K562 (cell line): ENCODE results near the gene SDK1. TPM values are rescaled to one million over a fixed set of nuclear protein-coding genes. Genes with fewer than 3 reads are reported as not detected.
A peak's percentile ranks its signal among the peaks of the same experiment; 100 is the strongest.

ENCODE experiments used
- ATAC-seq: fragments of 200-7000 bp; cut with Tn5 transposase; 3 replicates; pipeline ENCODE4 v1.9.1; 2020; ENCODE audit warnings: moderate library complexity
- BruUV-seq: library from RNA; stranded (reverse); fragments of 400-500 nt; replicated peaks from 2 replicates; lab custom pipeline; 2021; lab: Mats Ljungman, UMichigan
- CTCF ChIA-PET: fragments of 300-600 bp; formaldehyde crosslinking; extraction: SDS; loops from one replicate; lab custom pipeline; 2021; ENCODE audit warnings: low intra/inter-chr PET ratio; lab: Yijun Ruan, JAX
- POLR2A ChIA-PET: fragments of 300-600, 350-650 bp; sonication (Branson Sonifier 250); formaldehyde crosslinking; extraction: SDS; loops from one replicate; lab custom pipeline; 2021; ENCODE audit warnings: antibody characterized with exemption, inconsistent platforms; lab: Yijun Ruan, JAX
- DNase-seq, 4 experiments: peaks; one replicate each; pipeline versions ENCODE4 v3.0.0 to v3.0.0-alpha.2; 2011 to 2018; ENCODE audit warnings: low spot score in 3 of 4, mixed read lengths in 3 of 4; ENCODE audit errors: extremely low read depth in 1 of 4
- FAIRE-seq: peaks from 2 replicates; lab custom pipeline; 2011; peaks lifted over from hg19 to GRCh38; lab: Jason Lieb, UNC
- H2AFZ ChIP-seq: 2 replicates; pipeline ENCODE4 v1.6.0; 2011; ENCODE audit warnings: low read depth, low read length, control low read depth, inconsistent platforms
- H3K27ac ChIP-seq: fragments of 200-600 bp; 3 replicates; pipeline ENCODE4 v1.8.0; 2011; ENCODE audit warnings: low read depth, mild to moderate bottlenecking, control low read depth, inconsistent platforms, low read length, moderate library complexity, mixed read lengths; ENCODE audit errors: extremely low read depth
- H3K27me3 ChIP-seq, 2 experiments: fragments of 300-600 bp in 1 of 2; 2 replicates in 1 of 2; 3 replicates in 1 of 2; pipeline versions ENCODE4 v1.6.0 to v1.8.0; 2011; ENCODE audit warnings: inconsistent platforms in 2 of 2, low read length in 2 of 2, mild to moderate bottlenecking in 1 of 2, mixed read lengths in 1 of 2, moderate library complexity in 1 of 2; ENCODE audit not compliant: control insufficient read depth in 2 of 2, insufficient read depth in 2 of 2
- H3K36me3 ChIP-seq: fragments of 300-600 bp; 3 replicates; pipeline ENCODE4 v1.8.0; 2011; ENCODE audit warnings: mild to moderate bottlenecking, low read length, inconsistent platforms; ENCODE audit not compliant: control insufficient read depth, insufficient read depth
- H3K4me1 ChIP-seq, 2 experiments: fragments of 200-600 bp in 1 of 2; replicated peaks in 1 of 2; 2 replicates in 1 of 2; 3 replicates in 1 of 2; pipeline versions ENCODE4 v1.5.1 to v1.8.0; 2011; ENCODE audit warnings: inconsistent platforms in 2 of 2, low read length in 2 of 2, mild to moderate bottlenecking in 1 of 2, mixed read lengths in 1 of 2, moderate library complexity in 1 of 2; ENCODE audit not compliant: control insufficient read depth in 2 of 2, insufficient read depth in 2 of 2
- H3K4me2 ChIP-seq: 2 replicates; pipeline ENCODE4 v1.6.1; 2011; ENCODE audit warnings: low read length, control low read depth, inconsistent platforms, mixed read lengths; ENCODE audit not compliant: insufficient read depth
- H3K4me3 ChIP-seq: fragments of 200-600 bp; sonication (generic), shearing (Covaris generic); 2 replicates; pipeline ENCODE4 v1.5.1; 2016; ENCODE audit warnings: control low read depth, inconsistent platforms
- H3K79me2 ChIP-seq: fragments of 200-600 bp; 3 replicates; pipeline ENCODE4 v1.8.0; 2011; ENCODE audit warnings: low read length, inconsistent platforms; ENCODE audit not compliant: control insufficient read depth, insufficient read depth
- H3K9ac ChIP-seq, 2 experiments: 2 replicates each; pipeline versions ENCODE4 v1.6.0 to v1.6.1; 2011; ENCODE audit warnings: low read depth in 2 of 2, low read length in 2 of 2, control low read depth in 1 of 2, inconsistent platforms in 1 of 2, mild to moderate bottlenecking in 1 of 2, mixed read lengths in 1 of 2; ENCODE audit not compliant: insufficient read depth in 1 of 2
- H3K9me1 ChIP-seq: one replicate; pipeline ENCODE4 v1.6.0; 2011; ENCODE audit warnings: inconsistent platforms, mild to moderate bottlenecking, low read length, moderate library complexity; ENCODE audit not compliant: control insufficient read depth, insufficient read depth
- H3K9me3 ChIP-seq: replicated peaks from 2 replicates; pipeline ENCODE4 v1.5.1; 2011; ENCODE audit warnings: low read depth, low read length, inconsistent platforms; ENCODE audit not compliant: control insufficient read depth, insufficient read depth
- H4K20me1 ChIP-seq: replicated peaks from 2 replicates; pipeline ENCODE4 v1.6.1; 2011; ENCODE audit warnings: low read length, inconsistent platforms, mixed read lengths; ENCODE audit not compliant: control insufficient read depth, insufficient read depth
- NFIC ChIP-seq: fragments of 450-650 bp; IDR thresholded peaks from 2 replicates; pipeline ENCODE4 v1.6.1; 2017; ENCODE audit warnings: mild to moderate bottlenecking, inconsistent platforms
- PHB ChIP-seq: fragments of 250-450 bp; sonication (Bioruptor Pico); IDR thresholded peaks from 2 replicates; pipeline ENCODE4 v1.5.0; 2021
- ZZZ3 ChIP-seq: fragments of 450-650 bp; IDR thresholded peaks from 2 replicates; pipeline ENCODE4 v1.6.1; 2016; ENCODE audit warnings: antibody characterized with exemption, mild to moderate bottlenecking, moderate library complexity
- WGBS: fragments of 100-300 bp; shearing (Covaris generic); methylation state at CpG from one replicate; pipeline ENCODE4 v1.1.6; 2016; ENCODE audit warnings: low coverage, mixed read lengths; ENCODE audit not compliant: insufficient coverage; ENCODE audit errors: missing lambda C conversion rate; 5-methylcytosine and 5-hydroxymethylcytosine counted together
- in situ Hi-C: fragments of 300-500 bp; cut with MboI; formaldehyde crosslinking; loops from 4 replicates; pipeline ENCODE4 v1.15.0; 2018; ENCODE audit warnings: inconsistent platforms, mixed read lengths
- intact Hi-C: fragments of 100-400 bp; cut with micrococcal nuclease; formaldehyde crosslinking; loops from 2 replicates; pipeline ENCODE4 v1.14.2; 2022
- polyA plus RNA-seq, 8 experiments: library from polyadenylated mRNA; depleted of rRNA in 4 of 8; stranded (reverse) in 5 of 8; unstranded in 3 of 8; fragments of >200 nt; fragmentation: Nextera tagmentation in 2 of 8; fragmentation: Illumina TruSeq in 1 of 8; extraction: Ambion mirVana in 2 of 8; extraction: Trizol in 1 of 8; gene quantifications; 2 replicates each; pipeline versions ENCODE4 v1.2.1 to v1.2.3, GENCODE V29; 2011 to 2014; ENCODE audit warnings: inconsistent platforms in 1 of 8, missing spikeins in 1 of 8
- total RNA-seq, 7 experiments: library from RNA; depleted of rRNA in 6 of 7; stranded (reverse); fragments of >200 nt in 6 of 7; fragmentation: Illumina TruSeq in 2 of 7; extraction: Trizol in 2 of 7; gene quantifications; 2 replicates each; pipeline versions ENCODE4 v1.2.1 to v1.2.3, GENCODE V29; 2011 to 2021; ENCODE audit warnings: low replicate concordance in 1 of 7
- TF ChIP-seq, protein P1 (sequence below): fragments of 450-650 bp; IDR thresholded peaks from 2 replicates; pipeline ENCODE4 v1.6.1; 2016; ENCODE audit warnings: low read depth

The SDK1 gene
- total and polyA plus RNA-seq, 9 of the 15 experiments (the other 6 are each of a cell fraction or from before 2014, with no cell fraction given): 0.16 TPM; not detected in 8

DNA sequence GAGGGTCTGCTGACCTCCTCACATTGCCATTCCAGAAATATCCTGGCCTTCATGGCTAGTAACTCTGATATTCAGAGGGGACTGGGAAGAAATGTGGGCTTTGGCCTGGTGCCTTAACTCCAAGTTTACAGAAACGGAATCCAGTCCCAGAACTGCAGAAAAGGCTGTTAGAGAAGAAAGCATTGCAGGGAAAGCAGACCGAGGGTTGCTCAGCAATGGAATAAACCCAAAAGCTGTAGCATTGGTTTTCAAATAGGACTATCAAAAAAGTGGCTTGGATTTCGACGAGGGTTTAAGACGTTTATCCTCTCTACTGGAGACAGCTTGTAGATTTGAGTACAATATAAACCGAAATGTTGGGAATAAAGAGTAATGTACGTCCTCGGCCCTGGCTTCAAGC, 955.2 kb downstream of the SDK1 start:
- Histone ChIP-seq H3K4me1 (no peaks in the 10 kb centered on the region), H3K9me1 (no peaks in the 10 kb centered on the region), H3K4me2 (no peak overlapping the region), H2AFZ (no peak overlapping the region), H4K20me1 (no peaks in the 10 kb centered on the region), H3K27ac (no peak overlapping the region), H3K9me3 (no peaks in the 10 kb centered on the region), H3K4me3 (no peak overlapping the region), H3K27me3 (peaks cover 0 to 16% of the 10 kb centered on the region in 2 experiments; a peak in 1 of 5 replicates), H3K79me2 (no peaks in the 10 kb centered on the region), H3K36me3 (no peaks in the 10 kb centered on the region), H3K9ac (no peak overlapping the region)
- FAIRE-seq: no peak
- ChIA-PET POLR2A (interaction anchor here (0.7 kb wide), 1 partner anchor 266 kb away, joined by 3 read pairs; no protein-coding TSS in a partner anchor), CTCF (no interaction called here)
- in situ Hi-C loops (no loop called here), intact Hi-C loops (no loop called here)
- no TSS peak for BruUV-seq
- TF ChIP-seq ZZZ3: no peak
- TF ChIP-seq PHB: no peak
- TF ChIP-seq, protein P1, sequence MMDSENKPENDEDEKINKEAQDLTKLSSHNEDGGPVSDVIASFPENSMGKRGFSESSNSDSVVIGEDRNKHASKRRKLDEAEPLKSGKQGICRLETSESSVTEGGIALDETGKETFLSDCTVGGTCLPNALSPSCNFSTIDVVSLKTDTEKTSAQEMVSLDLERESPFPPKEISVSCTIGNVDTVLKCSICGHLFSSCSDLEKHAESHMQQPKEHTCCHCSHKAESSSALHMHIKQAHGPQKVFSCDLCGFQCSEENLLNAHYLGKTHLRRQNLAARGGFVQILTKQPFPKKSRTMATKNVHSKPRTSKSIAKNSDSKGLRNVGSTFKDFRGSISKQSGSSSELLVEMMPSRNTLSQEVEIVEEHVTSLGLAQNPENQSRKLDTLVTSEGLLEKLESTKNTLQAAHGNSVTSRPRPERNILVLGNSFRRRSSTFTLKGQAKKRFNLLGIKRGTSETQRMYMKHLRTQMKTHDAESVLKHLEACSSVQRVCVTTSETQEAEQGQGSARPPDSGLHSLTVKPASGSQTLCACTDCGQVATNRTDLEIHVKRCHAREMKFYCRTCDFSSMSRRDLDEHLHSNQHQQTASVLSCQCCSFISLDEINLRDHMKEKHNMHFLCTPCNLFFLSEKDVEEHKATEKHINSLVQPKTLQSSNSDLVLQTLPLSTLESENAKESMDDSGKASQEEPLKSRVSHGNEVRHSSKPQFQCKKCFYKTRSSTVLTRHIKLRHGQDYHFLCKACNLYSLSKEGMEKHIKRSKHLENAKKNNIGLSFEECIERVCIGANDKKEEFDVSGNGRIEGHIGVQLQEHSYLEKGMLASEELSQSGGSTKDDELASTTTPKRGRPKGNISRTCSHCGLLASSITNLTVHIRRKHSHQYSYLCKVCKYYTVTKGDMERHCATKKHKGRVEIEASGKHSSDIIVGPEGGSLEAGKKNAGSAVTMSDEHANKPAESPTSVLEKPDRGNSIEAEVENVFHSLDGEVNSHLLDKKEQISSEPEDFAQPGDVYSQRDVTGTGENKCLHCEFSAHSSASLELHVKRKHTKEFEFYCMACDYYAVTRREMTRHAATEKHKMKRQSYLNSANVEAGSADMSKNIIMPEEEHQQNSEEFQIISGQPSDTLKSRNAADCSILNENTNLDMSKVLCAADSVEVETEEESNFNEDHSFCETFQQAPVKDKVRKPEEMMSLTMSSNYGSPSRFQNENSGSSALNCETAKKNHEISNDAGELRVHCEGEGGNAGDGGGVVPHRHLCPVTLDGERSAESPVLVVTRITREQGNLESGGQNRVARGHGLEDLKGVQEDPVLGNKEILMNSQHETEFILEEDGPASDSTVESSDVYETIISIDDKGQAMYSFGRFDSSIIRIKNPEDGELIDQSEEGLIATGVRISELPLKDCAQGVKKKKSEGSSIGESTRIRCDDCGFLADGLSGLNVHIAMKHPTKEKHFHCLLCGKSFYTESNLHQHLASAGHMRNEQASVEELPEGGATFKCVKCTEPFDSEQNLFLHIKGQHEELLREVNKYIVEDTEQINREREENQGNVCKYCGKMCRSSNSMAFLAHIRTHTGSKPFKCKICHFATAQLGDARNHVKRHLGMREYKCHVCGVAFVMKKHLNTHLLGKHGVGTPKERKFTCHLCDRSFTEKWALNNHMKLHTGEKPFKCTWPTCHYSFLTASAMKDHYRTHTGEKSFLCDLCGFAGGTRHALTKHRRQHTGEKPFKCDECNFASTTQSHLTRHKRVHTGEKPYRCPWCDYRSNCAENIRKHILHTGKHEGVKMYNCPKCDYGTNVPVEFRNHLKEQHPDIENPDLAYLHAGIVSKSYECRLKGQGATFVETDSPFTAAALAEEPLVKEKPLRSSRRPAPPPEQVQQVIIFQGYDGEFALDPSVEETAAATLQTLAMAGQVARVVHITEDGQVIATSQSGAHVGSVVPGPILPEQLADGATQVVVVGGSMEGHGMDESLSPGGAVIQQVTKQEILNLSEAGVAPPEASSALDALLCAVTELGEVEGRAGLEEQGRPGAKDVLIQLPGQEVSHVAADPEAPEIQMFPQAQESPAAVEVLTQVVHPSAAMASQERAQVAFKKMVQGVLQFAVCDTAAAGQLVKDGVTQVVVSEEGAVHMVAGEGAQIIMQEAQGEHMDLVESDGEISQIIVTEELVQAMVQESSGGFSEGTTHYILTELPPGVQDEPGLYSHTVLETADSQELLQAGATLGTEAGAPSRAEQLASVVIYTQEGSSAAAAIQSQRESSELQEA: no peak
- TF ChIP-seq NFIC: 0 out of 2 replicates have a peak, but pooled peaks have one; percentile 15
- WGBS: 0% methylated on average over 8 of the region's 8 CpGs
- DNase-seq: no peak
- ATAC-seq: no peak
